HepG2 (cell line): Measurements from ENCODE around the gene MISP3.

Source experiments
- EZH2 ChIP-seq: conservative IDR thresholded peaks from 2 replicates; pipeline ENCODE4 v1.6.1; 2012; ENCODE audit warnings: mild to moderate bottlenecking, low read depth, low read length, moderate library complexity
- ZNF883 ChIP-seq: sonication (generic); formaldehyde crosslinking; IDR thresholded peaks from 2 replicates; pipeline ENCODE4 v1.5.1; 2020; ENCODE audit warnings: mild to moderate bottlenecking, missing genetic modification reagents; ENCODE audit errors: not compliant biosample characterization

- TF ChIP-seq ZNF883 (CRISPR knock-in tag) (no peak), EZH2 (no peak)
These were observed 40.3 kb downstream of the MISP3 start for GRCh38 chr19:14112809-14113385.
